GM19035 (cell line): ENCODE data around the gene ACYP2.
"Not testable (repeated sequence)": the region's sequence is repeated elsewhere in the genome, so short reads cannot be mapped to it uniquely, and the experiment has no call there.

Experiments used
- ATAC-seq: cut with Tn5 transposase; IDR thresholded peaks from one replicate; pipeline ENCODE4 v1.9.1; 2021; ENCODE audit not compliant: unreplicated experiment

The ACYP2 gene

DNA sequence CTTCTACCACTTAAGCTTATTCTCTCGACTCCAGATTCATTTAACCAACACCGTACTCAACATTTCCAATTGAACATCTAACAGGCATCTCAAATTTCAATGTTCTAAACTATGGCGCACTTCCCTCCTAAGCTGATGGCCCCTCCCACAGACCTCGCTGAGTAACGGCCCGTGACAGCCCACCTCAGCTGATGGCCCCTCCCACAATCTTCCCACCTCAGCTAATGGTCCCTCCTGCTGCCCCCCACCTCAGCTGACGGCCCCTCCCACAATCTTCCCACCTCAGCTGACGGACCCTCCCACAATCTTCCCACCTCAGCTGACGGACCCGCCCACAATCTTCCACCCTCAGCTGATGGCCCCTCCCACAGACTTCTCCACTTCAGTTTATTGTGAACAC, 197.7 kb downstream of the ACYP2 start:
- ATAC-seq, result no peak

- ATAC-seq, result no peak
Measured at GRCh38 chr2:54317973-54318372, 202.6 kb downstream of the ACYP2 start.

GRCh38 chr2:54318821-54319220, 203.4 kb downstream of the ACYP2 start:
- ATAC-seq, result no peak

DNA sequence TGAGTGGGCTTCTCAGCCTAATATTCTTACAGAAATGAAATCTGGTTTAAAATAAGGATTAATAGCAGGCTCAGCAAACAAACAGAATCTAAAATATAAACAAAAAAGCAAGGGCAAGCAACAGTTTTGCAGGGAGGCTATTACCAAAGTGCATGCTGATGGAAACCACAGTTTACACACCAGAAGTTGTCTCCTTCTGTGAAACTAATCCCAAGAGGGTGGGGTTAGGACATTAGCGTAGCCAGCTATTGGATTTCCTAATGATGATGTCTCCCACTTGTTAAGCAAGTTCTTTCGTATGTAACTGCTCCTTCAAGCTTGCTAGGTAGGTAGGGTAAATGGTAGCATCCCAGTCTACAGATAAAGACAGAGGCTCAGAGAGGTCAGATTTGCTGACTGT, 205.6 kb downstream of the ACYP2 start:
- no peak for ATAC-seq

DNA sequence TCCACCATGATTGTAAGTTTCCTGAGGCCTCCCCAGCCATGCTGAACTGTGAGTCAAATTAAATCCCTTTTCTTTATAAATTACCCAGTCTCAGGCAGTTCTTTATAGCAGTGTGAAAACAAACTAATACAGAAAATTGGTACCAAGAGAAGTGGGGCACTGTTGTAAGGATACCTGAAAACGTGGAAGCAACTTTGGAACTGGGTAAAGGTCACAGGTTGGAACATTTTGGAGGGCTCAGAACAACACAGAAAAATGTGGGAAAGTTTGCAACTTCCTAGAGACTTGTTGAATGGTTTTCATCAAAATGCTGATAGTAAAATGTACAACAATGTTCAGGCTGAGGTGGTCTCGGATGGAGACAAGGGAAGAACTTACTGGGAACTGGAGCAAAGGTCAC, 209.1 kb downstream of the ACYP2 start:
- not testable (repeated sequence) for ATAC-seq

GRCh38 chr2:54325148-54325547, 209.7 kb downstream of the ACYP2 start:
- no peak for ATAC-seq

DNA sequence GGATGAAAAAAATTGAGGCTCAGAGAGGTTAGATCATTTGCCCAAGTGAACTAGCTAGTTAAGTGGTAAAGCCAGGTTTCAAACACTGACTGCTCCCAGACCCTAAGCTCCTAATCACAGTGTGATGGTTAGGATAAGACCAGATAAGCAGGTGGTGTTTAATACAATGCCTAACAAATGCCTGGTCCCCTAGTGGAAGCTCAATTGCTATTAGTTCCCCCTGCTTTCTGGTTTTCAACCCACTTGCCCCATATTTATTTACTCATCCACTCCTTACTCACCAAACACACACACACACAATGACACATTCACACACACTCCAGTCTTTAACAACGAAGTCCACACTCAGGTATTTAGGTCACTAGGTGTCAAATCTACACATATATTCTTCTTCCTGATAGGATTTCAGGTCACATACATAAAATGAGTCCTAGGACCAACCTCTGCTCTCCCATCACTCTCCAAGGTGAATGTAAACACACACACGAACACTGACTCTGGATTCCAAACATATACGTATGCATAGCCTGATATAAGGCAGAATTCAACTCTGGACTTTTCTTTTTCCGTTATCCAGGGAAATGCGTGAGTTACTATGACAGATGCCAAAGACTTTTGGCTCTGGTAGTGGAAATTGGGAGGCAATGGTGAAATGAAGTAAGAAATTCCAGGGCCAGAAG, 214.2 kb downstream of the ACYP2 start:
- no peak for ATAC-seq

DNA sequence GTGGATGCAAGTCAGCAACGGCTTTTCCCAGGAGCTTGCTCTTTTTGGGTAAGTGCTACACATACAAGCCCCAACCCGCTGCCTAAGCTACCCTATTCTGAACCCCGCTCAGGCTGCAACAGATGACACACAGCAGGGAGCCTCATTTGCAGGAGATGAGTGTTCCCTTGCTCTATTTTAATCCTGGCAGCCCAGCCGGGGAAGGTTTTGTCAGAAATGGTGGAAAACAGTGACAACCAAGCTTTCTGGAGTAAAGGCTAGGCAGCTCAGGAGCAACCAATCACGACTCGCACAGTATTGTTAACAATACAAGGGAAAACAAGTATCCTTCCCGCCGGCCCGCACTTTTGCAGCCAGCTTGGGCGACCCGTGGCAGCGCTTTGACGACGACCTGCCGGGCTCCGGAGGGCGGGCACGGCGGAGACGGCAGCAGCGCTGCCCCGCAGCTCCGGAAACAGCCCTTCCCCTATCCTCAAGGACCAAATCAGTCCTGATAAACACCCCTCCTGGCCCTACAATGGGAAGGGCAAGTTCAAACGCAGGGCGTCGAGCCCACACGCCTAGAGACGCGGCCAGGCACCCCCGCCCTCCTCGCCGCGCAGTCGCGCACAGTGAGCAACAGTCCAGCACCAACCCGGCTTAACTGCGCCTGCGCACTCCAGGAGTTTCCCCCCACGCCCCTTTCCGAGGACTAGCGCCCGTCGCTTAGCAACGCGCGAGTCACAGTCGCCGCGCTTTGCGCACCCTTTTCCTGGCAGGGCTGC, 214.9 kb downstream of the ACYP2 start:
- ATAC-seq, result peak; percentile 97

DNA sequence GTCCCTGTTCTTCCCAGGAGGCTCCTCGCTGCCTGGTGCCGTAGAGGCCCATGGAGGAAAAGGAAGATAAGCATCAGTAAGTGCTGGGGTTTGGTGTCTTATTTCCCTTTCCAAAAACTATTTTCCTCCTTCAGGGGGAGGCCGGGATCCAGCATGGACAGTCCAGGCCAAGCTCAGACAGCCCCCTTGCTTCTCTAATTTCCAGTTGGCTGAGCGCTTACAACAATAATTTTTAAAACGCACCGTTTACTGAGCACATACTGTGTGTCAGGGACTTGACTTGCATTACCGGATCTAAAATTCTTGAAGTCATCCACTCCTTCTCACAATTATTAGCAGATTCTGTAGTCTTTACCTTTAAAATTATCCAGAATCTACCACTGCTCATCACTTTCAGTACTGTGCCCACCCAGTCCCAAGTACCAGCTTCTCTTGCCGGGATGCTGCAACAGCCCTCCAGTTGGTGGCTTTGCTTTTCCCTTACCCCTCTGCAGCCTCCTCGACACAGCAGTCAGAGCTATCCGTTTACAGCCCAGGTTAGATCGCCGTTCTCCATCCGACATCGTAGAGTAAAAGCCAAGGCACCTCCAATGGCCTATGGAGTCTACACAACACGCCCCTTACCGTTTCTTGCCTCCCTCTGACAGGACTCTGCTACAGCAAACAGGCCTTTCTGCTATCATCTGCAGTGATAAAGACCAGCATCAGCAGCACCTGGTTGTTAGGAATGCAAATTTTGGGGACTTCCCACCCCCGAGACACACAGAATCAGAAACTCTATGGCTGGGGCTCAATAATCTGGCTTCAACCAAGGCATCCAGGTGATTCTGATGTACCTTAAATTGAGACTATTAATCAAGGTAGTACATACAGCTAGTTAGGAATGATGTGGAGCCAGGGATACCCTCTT, 215.8 kb downstream of the ACYP2 start:
- ATAC-seq, result peak; percentile 39

DNA sequence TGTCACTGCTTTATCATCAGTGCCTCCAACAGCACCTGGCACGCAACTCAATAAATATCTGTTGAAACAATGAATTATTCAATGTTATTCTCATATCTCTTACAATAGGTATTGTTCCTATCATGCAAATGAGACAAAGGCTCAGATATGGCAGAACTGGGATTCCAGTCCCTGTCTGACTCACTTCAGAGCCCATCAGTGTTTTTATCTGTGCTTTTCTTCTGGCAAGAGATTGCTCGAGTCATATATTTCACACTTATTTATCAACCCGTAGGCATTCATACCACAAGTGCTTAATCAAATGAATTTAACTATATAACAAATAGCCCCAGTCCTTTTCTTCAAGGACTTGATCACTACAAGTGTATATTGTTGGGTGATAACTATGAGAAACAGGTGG, 217.0 kb downstream of the ACYP2 start:
- ATAC-seq, result no peak

DNA sequence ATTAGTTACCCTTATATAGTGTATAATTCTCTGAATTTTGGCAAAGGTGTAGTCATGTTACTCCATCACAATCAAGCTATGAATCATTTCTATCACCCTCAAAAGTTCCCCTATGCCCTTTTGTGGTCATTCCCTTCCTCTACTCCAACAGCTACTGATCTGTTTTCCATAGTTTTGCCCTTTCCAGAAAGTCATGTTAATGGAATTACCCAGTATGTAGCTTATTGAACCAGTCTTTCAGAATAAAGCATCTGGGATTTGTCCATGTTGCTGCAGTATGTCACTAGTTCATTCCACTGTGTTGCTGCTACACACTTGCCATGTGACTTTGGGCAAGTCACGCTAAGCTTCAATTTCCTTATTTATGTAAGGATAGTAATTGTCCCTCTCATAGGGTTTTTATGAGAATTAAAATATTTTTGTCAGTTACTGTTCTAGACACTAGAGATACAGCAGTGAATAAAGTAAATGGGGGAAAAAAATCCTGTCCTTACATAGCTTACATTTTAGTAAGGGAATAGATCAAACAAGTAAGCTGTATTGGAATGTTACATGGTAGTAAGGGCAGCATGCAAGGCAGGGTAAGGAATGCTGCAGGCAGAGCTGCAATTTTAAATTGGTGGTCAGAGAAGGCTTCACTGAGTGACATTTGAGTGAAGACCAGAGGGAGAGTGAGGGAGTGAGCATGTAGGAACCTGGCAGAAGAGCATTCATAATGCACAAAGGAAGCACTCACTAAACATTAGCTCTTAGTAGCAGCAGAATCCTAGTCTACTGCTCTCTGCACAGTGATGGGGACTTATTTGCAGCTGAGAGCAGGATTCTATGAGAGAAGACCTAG, 220.9 kb downstream of the ACYP2 start:
- ATAC-seq, result no peak

- no peak for ATAC-seq
Measured at GRCh38 chr2:54336977-54337255, 221.5 kb downstream of the ACYP2 start.

DNA sequence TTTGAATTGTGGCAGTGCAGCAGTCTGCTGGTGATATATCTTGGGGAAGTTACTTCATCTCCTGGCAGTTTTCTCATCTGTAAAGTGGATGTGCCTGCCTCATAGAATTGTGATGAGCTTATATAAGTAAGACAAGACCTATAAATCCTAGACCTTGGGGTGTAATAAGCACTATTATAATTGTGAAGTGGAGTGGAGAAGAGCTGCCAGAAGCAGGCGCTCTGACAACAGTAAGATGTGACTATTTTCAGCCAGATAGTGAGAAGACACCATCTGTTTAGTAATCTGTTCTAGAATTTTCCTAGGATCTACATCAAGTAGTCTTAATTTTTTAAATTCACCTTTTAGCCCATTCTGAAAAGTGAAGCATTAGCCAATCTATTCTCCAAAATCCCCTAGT, 226.2 kb downstream of the ACYP2 start:
- no peak for ATAC-seq

- no peak for ATAC-seq
Measured at GRCh38 chr2:54342603-54343002, 227.2 kb downstream of the ACYP2 start.

DNA sequence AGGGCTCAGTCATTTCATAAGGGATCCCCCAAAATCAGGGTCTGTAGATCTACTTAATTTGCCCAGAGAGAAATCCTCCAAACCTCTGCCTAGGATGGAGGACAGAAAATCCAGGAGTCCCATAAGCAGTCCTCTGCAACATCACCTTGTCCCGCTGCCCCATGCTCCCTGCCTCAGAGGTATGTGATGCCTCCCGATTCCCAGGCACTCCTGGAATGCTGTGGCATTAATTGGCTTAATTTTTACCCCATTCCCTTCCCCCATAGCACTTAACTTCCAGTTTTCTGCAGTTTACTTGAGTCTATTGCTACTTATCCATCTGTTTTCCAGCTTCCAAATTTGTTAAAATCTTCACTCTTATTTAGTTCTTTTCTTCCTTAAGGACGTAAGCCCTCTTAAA, 232.2 kb downstream of the ACYP2 start:
- ATAC-seq, result no peak

DNA sequence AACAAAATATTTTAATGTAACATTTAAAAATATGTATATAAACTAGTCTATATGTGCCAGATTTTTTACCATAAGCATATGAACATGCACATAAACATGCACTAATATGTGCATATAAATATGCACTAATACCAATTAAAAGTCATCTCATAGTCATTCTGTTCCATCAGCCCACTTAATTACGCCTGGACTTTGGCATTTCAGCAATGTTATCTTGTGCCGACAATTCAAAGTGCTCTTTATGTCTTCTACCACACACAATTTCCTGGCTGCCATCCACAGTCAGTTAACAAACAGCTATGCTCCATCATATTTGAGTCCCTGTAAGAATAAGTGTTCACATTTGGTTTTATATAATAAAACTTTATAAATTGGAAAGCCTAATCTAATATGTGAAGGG, 233.2 kb downstream of the ACYP2 start:
- ATAC-seq, result no peak

DNA sequence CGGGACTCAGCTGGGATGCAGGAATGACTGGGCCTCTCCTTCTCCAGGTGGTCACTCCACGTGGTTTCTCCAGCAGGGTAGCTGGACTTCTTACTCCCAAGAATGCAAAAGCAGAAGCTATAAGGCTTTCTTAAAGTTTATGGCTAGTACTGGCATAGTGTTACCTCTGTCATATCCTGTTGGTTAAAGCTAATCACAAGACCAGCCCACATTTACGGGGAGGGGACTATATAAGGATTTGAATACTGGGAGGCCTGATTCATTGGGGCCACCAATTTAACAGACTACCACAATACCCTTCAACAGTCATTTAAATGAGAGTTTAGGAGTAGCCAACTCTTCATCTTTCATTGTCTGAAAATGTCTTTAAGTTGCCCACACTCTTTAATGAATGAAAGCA, 235.0 kb downstream of the ACYP2 start:
- no peak for ATAC-seq

GRCh38 chr2:54353216-54353615, 237.8 kb downstream of the ACYP2 start:
- no peak for ATAC-seq
